C4-2B (cell line): Measurements from ENCODE around the gene LAPTM5.

ENCODE experiments used
- CTCF ChIP-seq: fragments of 450-650 bp; conservative IDR thresholded peaks from 2 replicates; pipeline ENCODE4 v1.5.1; 2017; ENCODE audit warnings: mild to moderate bottlenecking
- ZFX ChIP-seq: fragments of 450-650 bp; IDR thresholded peaks from 2 replicates; pipeline ENCODE4 v1.6.1; 2017

GRCh38 chr1:30740251-30741238 lies 17.0 kb downstream of the LAPTM5 start:
- no peak for TF ChIP-seq CTCF
- TF ChIP-seq ZFX: no peak
